Nephron progenitor cell (in vitro differentiated cells): ENCODE measurements around the gene MITF.

Experiments used
- DNase-seq: peaks from one replicate; pipeline ENCODE4 v3.0.0; 2021
- H3K27ac Mint-ChIP-seq: 2 replicates; pipeline ENCODE4 v1.8.0; 2021; ENCODE audit warnings: mild to moderate bottlenecking, moderate library complexity, mixed read lengths
- H3K27me3 Mint-ChIP-seq: 2 replicates; pipeline ENCODE4 v1.8.0; 2021; ENCODE audit warnings: mild to moderate bottlenecking, low read depth, mixed read lengths; ENCODE audit not compliant: poor library complexity
- H3K36me3 Mint-ChIP-seq: 2 replicates; pipeline ENCODE4 v1.8.0; 2021; ENCODE audit warnings: low read depth, mixed read lengths
- H3K4me1 Mint-ChIP-seq: 2 replicates; pipeline ENCODE4 v1.8.0; 2021; ENCODE audit warnings: mixed read lengths
- H3K4me3 Mint-ChIP-seq: 2 replicates; pipeline ENCODE4 v1.8.0; 2021; ENCODE audit warnings: mild to moderate bottlenecking, moderate library complexity, mixed read lengths
- H3K9me3 Mint-ChIP-seq: 2 replicates; pipeline ENCODE4 v1.8.0; 2021; ENCODE audit warnings: mild to moderate bottlenecking, moderate library complexity, mixed read lengths
- TF ChIP-seq, protein P1 (sequence below): fragments of 200-600 bp; sonication (generic); IDR thresholded peaks from 2 replicates; pipeline ENCODE4 v1.5.0; 2021; ENCODE audit warnings: antibody characterized with exemption

The MITF gene

GRCh38 chr3:69869643-69870042, 130.4 kb downstream of the MITF start:
- no peak overlapping the region for H3K4me3 Mint-ChIP-seq
- TF ChIP-seq, protein P1, sequence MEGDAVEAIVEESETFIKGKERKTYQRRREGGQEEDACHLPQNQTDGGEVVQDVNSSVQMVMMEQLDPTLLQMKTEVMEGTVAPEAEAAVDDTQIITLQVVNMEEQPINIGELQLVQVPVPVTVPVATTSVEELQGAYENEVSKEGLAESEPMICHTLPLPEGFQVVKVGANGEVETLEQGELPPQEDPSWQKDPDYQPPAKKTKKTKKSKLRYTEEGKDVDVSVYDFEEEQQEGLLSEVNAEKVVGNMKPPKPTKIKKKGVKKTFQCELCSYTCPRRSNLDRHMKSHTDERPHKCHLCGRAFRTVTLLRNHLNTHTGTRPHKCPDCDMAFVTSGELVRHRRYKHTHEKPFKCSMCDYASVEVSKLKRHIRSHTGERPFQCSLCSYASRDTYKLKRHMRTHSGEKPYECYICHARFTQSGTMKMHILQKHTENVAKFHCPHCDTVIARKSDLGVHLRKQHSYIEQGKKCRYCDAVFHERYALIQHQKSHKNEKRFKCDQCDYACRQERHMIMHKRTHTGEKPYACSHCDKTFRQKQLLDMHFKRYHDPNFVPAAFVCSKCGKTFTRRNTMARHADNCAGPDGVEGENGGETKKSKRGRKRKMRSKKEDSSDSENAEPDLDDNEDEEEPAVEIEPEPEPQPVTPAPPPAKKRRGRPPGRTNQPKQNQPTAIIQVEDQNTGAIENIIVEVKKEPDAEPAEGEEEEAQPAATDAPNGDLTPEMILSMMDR, result no peak
- no peaks in the 10 kb centered on the region for H3K27me3 Mint-ChIP-seq
- no peak for DNase-seq
- H3K27ac Mint-ChIP-seq, result no peak overlapping the region
- H3K36me3 Mint-ChIP-seq, result no peaks in the 10 kb centered on the region
- peaks cover 26% of the 10 kb centered on the region for H3K4me1 Mint-ChIP-seq
- H3K9me3 Mint-ChIP-seq, result no peaks in the 10 kb centered on the region

GRCh38 chr3:69871251-69871650, 132.0 kb downstream of the MITF start:
- DNase-seq, result no peak
- no peaks in the 10 kb centered on the region for H3K36me3 Mint-ChIP-seq
- no peak overlapping the region for H3K27ac Mint-ChIP-seq
- TF ChIP-seq, protein P1, result no peak
- H3K4me1 Mint-ChIP-seq, result peaks cover 25% of the 10 kb centered on the region
- no peaks in the 10 kb centered on the region for H3K27me3 Mint-ChIP-seq
- H3K4me3 Mint-ChIP-seq, result no peak overlapping the region
- no peaks in the 10 kb centered on the region for H3K9me3 Mint-ChIP-seq

DNA sequence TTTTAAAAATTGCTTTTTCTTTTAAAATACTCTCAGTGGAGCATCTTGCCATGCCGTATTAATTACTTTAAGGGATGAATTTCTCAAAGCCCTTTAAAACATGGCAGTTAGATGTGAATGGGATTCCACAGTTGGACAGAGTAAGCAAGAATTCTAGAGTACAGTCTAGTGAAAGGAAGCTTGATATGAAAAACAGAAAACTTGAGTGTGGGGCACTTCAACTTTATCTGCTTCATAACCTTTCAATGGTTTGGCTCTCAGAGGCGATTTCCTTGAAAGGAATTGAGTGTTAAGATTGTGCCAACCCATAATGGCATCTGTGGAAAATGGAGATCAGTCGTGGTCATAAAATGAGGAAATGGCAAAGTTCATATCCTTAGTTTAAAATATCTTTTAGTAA, 132.6 kb downstream of the MITF start:
- Mint-ChIP-seq H3K36me3 (no peaks in the 10 kb centered on the region), H3K4me1 (peaks cover 18% of the 10 kb centered on the region), H3K9me3 (no peaks in the 10 kb centered on the region), H3K27ac (no peak overlapping the region), H3K27me3 (no peaks in the 10 kb centered on the region), H3K4me3 (no peak overlapping the region)
- DNase-seq, result no peak
- TF ChIP-seq, protein P1, result no peak

GRCh38 chr3:69872783-69873378, 133.6 kb downstream of the MITF start:
- DNase-seq, result no peak
- Mint-ChIP-seq H3K36me3 (no peaks in the 10 kb centered on the region), H3K27me3 (no peaks in the 10 kb centered on the region), H3K4me3 (no peak overlapping the region), H3K9me3 (no peaks in the 10 kb centered on the region), H3K27ac (no peak overlapping the region), H3K4me1 (peaks cover 16% of the 10 kb centered on the region)
- TF ChIP-seq, protein P1, result no peak

DNA sequence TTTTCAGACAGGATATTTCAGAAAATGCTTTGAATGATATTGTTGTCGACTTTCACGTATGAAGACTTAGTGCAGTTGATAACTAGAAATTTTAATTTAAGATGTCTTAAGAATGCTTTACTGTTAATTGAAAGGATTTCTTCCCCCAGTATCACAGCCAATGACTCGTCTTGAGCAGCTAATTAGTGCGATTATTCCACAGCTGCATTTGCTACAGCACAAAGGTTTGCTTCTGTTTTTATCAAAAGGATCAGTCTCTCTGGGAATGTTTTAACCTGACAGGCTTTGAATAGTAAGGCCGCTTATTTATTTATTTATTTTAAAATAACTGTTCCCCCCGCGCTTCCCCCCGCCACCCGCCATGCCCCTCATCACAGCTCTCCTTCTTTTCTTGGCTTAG, 136.8 kb downstream of the MITF start:
- Mint-ChIP-seq H3K4me1 (peaks cover 10% of the 10 kb centered on the region), H3K9me3 (no peaks in the 10 kb centered on the region), H3K27me3 (no peaks in the 10 kb centered on the region), H3K4me3 (no peak overlapping the region), H3K27ac (no peak overlapping the region), H3K36me3 (no peaks in the 10 kb centered on the region)
- TF ChIP-seq, protein P1, result no peak
- no peak for DNase-seq

DNA sequence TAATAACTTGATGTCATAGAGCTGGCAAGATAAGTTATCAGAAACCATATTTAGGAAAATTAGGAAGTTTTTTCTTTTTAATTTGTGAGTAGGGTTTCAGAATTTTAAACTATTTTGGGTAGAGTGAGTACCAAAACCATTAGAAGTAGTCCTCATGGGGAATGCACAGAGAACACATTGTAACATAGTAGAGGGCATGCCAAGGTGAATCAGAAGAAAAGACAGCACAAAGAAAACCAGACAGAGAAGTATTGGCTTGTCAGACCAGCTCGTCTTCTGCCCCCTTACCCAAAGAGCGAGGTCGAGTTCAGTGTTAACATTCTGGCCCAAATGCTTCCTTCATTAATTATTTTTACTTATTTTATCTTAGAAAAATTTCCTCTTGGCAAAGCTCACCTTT, 139.0 kb downstream of the MITF start:
- TF ChIP-seq, protein P1, result no peak
- Mint-ChIP-seq H3K9me3 (no peaks in the 10 kb centered on the region), H3K27ac (no peak overlapping the region), H3K36me3 (no peaks in the 10 kb centered on the region), H3K27me3 (no peaks in the 10 kb centered on the region), H3K4me1 (peaks cover 19% of the 10 kb centered on the region), H3K4me3 (no peak overlapping the region)
- DNase-seq, result no peak
